Neural cell (in vitro differentiated cells): ENCODE data around the gene ZNF787. TPM values are rescaled to one million over a fixed set of nuclear protein-coding genes. Genes with fewer than 3 reads are reported as not detected.
"Not testable (repeated sequence)": the region's sequence is repeated elsewhere in the genome, so short reads cannot be mapped to it uniquely, and the experiment has no call there.

ENCODE experiments used
- H2AFZ ChIP-seq: fragments of 200-600, 300-800 bp; sonication (generic), shearing (Covaris generic); 2 replicates; pipeline ENCODE4 v1.6.0; 2014; ENCODE audit warnings: low read depth, mild to moderate bottlenecking, antibody characterized with exemption, low read length, moderate library complexity
- H3F3A ChIP-seq: fragments of 200-600 bp; shearing (Covaris generic); 2 replicates; pipeline ENCODE4 v1.6.1; 2016; ENCODE audit warnings: mild to moderate bottlenecking, moderate library complexity, mixed read lengths, antibody characterized with exemption, low read length; ENCODE audit not compliant: insufficient read depth, poor library complexity, severe bottlenecking
- H3K27ac ChIP-seq: fragments of 200-600, 300-800 bp; sonication (generic), shearing (Covaris generic); 2 replicates; pipeline ENCODE4 v1.5.1; 2014; ENCODE audit warnings: mild to moderate bottlenecking, low read length, moderate library complexity
- H3K27me3 ChIP-seq: fragments of 300-800, 200-600 bp; sonication (generic), shearing (Covaris generic); 2 replicates; pipeline ENCODE4 v1.6.0; 2014; ENCODE audit warnings: mild to moderate bottlenecking, low read depth, low read length, moderate library complexity; ENCODE audit not compliant: insufficient read depth
- H3K36me3 ChIP-seq: fragments of 300-800, 200-600 bp; sonication (generic), shearing (Covaris generic); 2 replicates; pipeline ENCODE4 v1.5.1; 2014; ENCODE audit warnings: mild to moderate bottlenecking, antibody characterized with exemption, low read length, moderate library complexity; ENCODE audit not compliant: insufficient read depth
- H3K4me2 ChIP-seq: fragments of 300-800, 200-600 bp; sonication (generic), shearing (Covaris generic); 2 replicates; pipeline ENCODE4 v1.6.0; 2014; ENCODE audit warnings: mild to moderate bottlenecking, low read length
- H3K4me3 ChIP-seq: fragments of 300-800, 200-600 bp; sonication (generic), shearing (Covaris generic); 2 replicates; pipeline ENCODE4 v1.5.1; 2014; ENCODE audit warnings: mild to moderate bottlenecking, low read length, moderate library complexity
- H3K79me2 ChIP-seq: fragments of 200-600 bp; shearing (Covaris generic); replicated peaks from 2 replicates; pipeline ENCODE4 v1.6.0; 2014; ENCODE audit warnings: mild to moderate bottlenecking, low read length, moderate library complexity; ENCODE audit not compliant: insufficient read depth
- H3K9ac ChIP-seq: fragments of 300-800, 200-600 bp; sonication (generic), shearing (Covaris generic); 2 replicates; pipeline ENCODE4 v1.6.1; 2016; ENCODE audit warnings: mild to moderate bottlenecking, low read length, mixed read lengths
- H3K9me2 ChIP-seq: fragments of 200-600 bp; shearing (Covaris generic); 2 replicates; pipeline ENCODE4 v1.6.1; 2016; ENCODE audit warnings: mild to moderate bottlenecking, low read length, mixed read lengths; ENCODE audit not compliant: insufficient read depth
- H3K9me3 ChIP-seq: fragments of 200-600, 300-800 bp; sonication (generic), shearing (Covaris generic); 2 replicates; pipeline ENCODE4 v1.6.1; 2016; ENCODE audit warnings: mild to moderate bottlenecking, mixed run types, low read length, moderate library complexity, mixed read lengths
- H4K20me1 ChIP-seq: fragments of 200-600 bp; shearing (Covaris generic); 2 replicates; pipeline ENCODE4 v1.6.1; 2016; ENCODE audit warnings: mild to moderate bottlenecking, mixed run types; ENCODE audit not compliant: insufficient read depth
- EP300 ChIP-seq: fragments of 450-650 bp; conservative IDR thresholded peaks from 2 replicates; pipeline ENCODE4 v1.6.1; 2014; ENCODE audit warnings: antibody characterized with exemption, mild to moderate bottlenecking, moderate library complexity; ENCODE audit not compliant: poor library complexity, severe bottlenecking
- EZH2 ChIP-seq: fragments of 200-600, 300-800 bp; shearing (Covaris generic), sonication (generic); IDR thresholded peaks from 2 replicates; pipeline ENCODE4 v1.6.1; 2014; ENCODE audit warnings: antibody characterized with exemption, low read length, borderline replicate concordance, mild to moderate bottlenecking; ENCODE audit not compliant: insufficient read depth, poor library complexity, severe bottlenecking
- MXI1 ChIP-seq: fragments of 450-650 bp; conservative IDR thresholded peaks from 2 replicates; pipeline ENCODE4 v1.6.1; 2014; ENCODE audit warnings: antibody characterized with exemption, mild to moderate bottlenecking; ENCODE audit not compliant: poor library complexity, severe bottlenecking
- SMC3 ChIP-seq: fragments of 450-650 bp; conservative IDR thresholded peaks from 2 replicates; pipeline ENCODE4 v1.6.1; 2014; ENCODE audit warnings: antibody characterized with exemption, mild to moderate bottlenecking, moderate library complexity; ENCODE audit not compliant: poor library complexity
- TAF1 ChIP-seq: IDR thresholded peaks from 2 replicates; pipeline ENCODE4 v1.6.1; 2012; ENCODE audit warnings: low read depth
- polyA plus RNA-seq: library from polyadenylated mRNA; depleted of rRNA; stranded (reverse); fragments of >200 nt; gene quantifications from 2 replicates; pipeline ENCODE4 v1.2.3, GENCODE V29; 2014

The ZNF787 gene
- polyA plus RNA-seq, 1 donor from 2014 or later: 11.4 TPM

- Histone ChIP-seq H3K4me3 (no peak overlapping the region), H2AFZ (no peak overlapping the region), H3K27me3 (no peaks in the 10 kb centered on the region), H3K27ac (no peak overlapping the region), H3K36me3 (peaks cover 4% of the 10 kb centered on the region), H3K9ac (no peak overlapping the region), H3K9me3 (peaks cover 6% of the 10 kb centered on the region), H3K9me2 (no peaks in the 10 kb centered on the region), H4K20me1 (no peaks in the 10 kb centered on the region), H3F3A (no peaks in the 10 kb centered on the region), H3K79me2 (peaks cover 5% of the 10 kb centered on the region), H3K4me2 (no peak overlapping the region)
- TF ChIP-seq SMC3 (no peak), TAF1 (no peak), EZH2 (no peak)
Observed at GRCh38 chr19:56099638-56100539, 21.2 kb downstream of the ZNF787 start.

DNA sequence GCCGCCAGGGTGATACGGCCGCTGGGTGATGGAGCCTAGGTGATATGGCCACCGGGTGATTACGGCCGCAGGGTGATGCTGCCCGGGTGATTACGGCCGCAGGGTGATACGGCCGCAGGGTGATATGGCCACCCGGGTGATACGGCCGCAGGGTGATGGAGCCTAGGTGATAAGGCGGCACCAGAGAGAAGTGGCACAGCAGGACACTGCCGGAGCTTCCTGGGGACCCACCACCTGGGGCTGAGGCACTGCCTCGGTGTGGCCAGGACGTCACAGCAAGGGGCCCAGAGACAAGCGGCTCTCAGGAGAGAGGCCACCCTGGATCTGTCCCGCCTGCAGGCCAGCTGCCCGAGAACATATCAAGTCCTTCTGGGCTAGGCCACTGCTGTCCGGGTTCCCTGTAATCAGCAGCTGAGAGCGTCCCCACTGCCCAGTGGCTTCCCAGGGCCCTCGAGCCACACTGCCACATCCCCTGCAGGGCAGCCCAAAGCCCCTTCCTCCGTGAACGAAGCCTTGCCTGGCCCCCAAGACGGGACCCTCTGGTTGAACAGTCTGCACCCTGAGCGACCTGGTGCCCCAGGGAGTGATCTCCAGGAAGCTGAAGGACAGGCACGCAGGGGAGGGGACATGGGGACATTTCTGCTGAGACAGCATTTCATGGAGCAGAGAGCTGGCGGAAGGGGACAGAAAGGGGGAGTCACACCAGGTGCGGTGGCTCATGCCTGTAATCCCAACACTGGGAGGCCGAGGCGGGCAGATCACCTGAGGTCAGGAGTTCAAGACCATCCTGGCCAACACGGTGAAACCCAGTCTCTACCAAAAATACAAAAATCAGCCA is 22.1 kb downstream of the ZNF787 start:
- TF ChIP-seq EP300: no peak
- H3K27me3 ChIP-seq: no peaks in the 10 kb centered on the region
- no peaks in the 10 kb centered on the region for H3F3A ChIP-seq
- H2AFZ ChIP-seq: no peak overlapping the region
- no peak overlapping the region for H3K4me2 ChIP-seq
- H3K27ac ChIP-seq: no peak overlapping the region
- peaks cover 6% of the 10 kb centered on the region for H3K9me3 ChIP-seq
- no peak overlapping the region for H3K9ac ChIP-seq
- H4K20me1 ChIP-seq: no peaks in the 10 kb centered on the region
- no peaks in the 10 kb centered on the region for H3K79me2 ChIP-seq
- peaks cover 4% of the 10 kb centered on the region for H3K36me3 ChIP-seq
- no peak overlapping the region for H3K4me3 ChIP-seq
- no peaks in the 10 kb centered on the region for H3K9me2 ChIP-seq

DNA sequence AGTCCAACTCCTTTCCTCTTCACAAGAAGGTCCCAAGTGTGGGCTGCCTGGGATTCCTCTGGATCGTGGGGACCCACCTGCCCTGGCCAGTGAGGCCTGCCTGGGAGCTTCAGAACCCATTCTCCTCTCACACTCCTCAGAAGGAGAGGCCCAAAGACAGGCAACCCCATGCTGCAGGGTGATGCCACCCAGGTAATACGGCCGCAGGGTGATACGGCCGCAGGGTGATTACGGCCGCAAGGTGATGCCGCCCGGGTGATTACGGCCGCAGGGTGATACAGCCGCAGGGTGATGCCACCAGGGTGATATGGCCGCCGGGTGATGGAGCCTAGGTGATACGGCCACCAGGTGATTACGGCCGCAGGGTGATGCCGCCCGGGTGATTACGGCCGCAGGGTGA is 22.9 kb downstream of the ZNF787 start:
- H4K20me1 ChIP-seq, H3K27me3 ChIP-seq, H3F3A ChIP-seq, H3K9ac ChIP-seq, H3K36me3 ChIP-seq, H3K9me3 ChIP-seq, H3K4me3 ChIP-seq, H3K27ac ChIP-seq, H2AFZ ChIP-seq, H3K4me2 ChIP-seq, H3K9me2 ChIP-seq, H3K79me2 ChIP-seq: not testable (repeated sequence)

GRCh38 chr19:56097776-56098175 is 23.3 kb downstream of the ZNF787 start:
- Histone ChIP-seq H3K27me3 (no peaks in the 10 kb centered on the region), H3K9ac (no peak overlapping the region), H4K20me1 (no peaks in the 10 kb centered on the region), H3F3A (no peaks in the 10 kb centered on the region), H3K79me2 (no peaks in the 10 kb centered on the region), H3K4me2 (no peak overlapping the region), H3K9me3 (peaks cover 15% of the 10 kb centered on the region), H3K9me2 (no peaks in the 10 kb centered on the region), H3K27ac (no peak overlapping the region), H3K36me3 (peaks cover 4% of the 10 kb centered on the region), H2AFZ (no peak overlapping the region), H3K4me3 (no peak overlapping the region)
- TF ChIP-seq TAF1 (no peak), EZH2 (no peak), EP300 (no peak), SMC3 (no peak), MXI1 (no peak)
